IMR-90 (cell line): Measurements from ENCODE around the gene C16orf92. TPM values are rescaled to one million over a fixed set of nuclear protein-coding genes. Genes with fewer than 3 reads are reported as not detected.

Experiments used
- ATAC-seq: fragments of 200-7000 bp; cut with Tn5 transposase; 2 replicates; pipeline ENCODE4 v1.9.1; 2020; ENCODE audit warnings: low read depth, mild to moderate bottlenecking, moderate library complexity
- BruUV-seq: library from RNA; stranded (reverse); fragments of 400-500 nt; replicated peaks from 2 replicates; lab custom pipeline; 2021; lab: Mats Ljungman, UMichigan
- CTCF ChIA-PET: fragments of 300-600 bp; formaldehyde crosslinking; extraction: SDS; loops from one replicate; lab custom pipeline; 2021; ENCODE audit warnings: antibody characterized with exemption; lab: Yijun Ruan, JAX
- POLR2A ChIA-PET: fragments of 300-600 bp; sonication (Branson Sonifier 250); formaldehyde crosslinking; loops from one replicate; lab custom pipeline; 2022; ENCODE audit warnings: antibody characterized with exemption; ENCODE audit not compliant: unreplicated experiment; lab: Charles Lee
- DNase-seq: peaks from one replicate; pipeline ENCODE4 v3.0.0; 2013
- H2AFZ ChIP-seq: replicated peaks from 2 replicates; pipeline ENCODE3; 2013; ENCODE audit warnings: low read length, mild to moderate bottlenecking; ENCODE audit not compliant: poor library complexity
- H2AK5ac ChIP-seq: 2 replicates; pipeline ENCODE4 v1.6.1; 2013; ENCODE audit warnings: low read depth, low read length, inconsistent platforms
- H2AK9ac ChIP-seq: replicated peaks from 2 replicates; pipeline ENCODE3; 2013; ENCODE audit warnings: mild to moderate bottlenecking, low read depth, low read length, moderate library complexity; ENCODE audit not compliant: poor library complexity
- H2BK120ac ChIP-seq: 2 replicates; pipeline ENCODE4 v1.6.1; 2013; ENCODE audit warnings: low read depth, low read length, inconsistent platforms
- H2BK15ac ChIP-seq: 3 replicates; pipeline ENCODE4 v1.6.1; 2013; ENCODE audit warnings: low read depth, low read length, inconsistent platforms
- H2BK20ac ChIP-seq: 2 replicates; pipeline ENCODE4 v1.6.1; 2013; ENCODE audit warnings: low read depth, mild to moderate bottlenecking, inconsistent platforms, low read length, moderate library complexity
- H2BK5ac ChIP-seq: 2 replicates; pipeline ENCODE4 v1.6.1; 2013; ENCODE audit warnings: mild to moderate bottlenecking, low read depth, low read length, inconsistent platforms; ENCODE audit not compliant: poor library complexity, severe bottlenecking
- H3K14ac ChIP-seq: replicated peaks from 2 replicates; pipeline ENCODE4 v1.6.1; 2013; ENCODE audit warnings: low read depth, low read length, inconsistent platforms
- H3K18ac ChIP-seq: 2 replicates; pipeline ENCODE4 v1.6.1; 2013; ENCODE audit warnings: low read depth, low read length, control low read depth
- H3K23ac ChIP-seq: 2 replicates; pipeline ENCODE4 v1.6.1; 2013; ENCODE audit warnings: low read depth, low read length, inconsistent platforms
- H3K27ac ChIP-seq: 2 replicates; pipeline ENCODE4 v1.5.1; 2013; ENCODE audit warnings: mild to moderate bottlenecking, control low read depth, low read length; ENCODE audit not compliant: insufficient read depth
- H3K27me3 ChIP-seq: 2 replicates; pipeline ENCODE4 v1.6.1; 2013; ENCODE audit warnings: low read length; ENCODE audit not compliant: control insufficient read depth, insufficient read depth
- H3K36me3 ChIP-seq: 2 replicates; pipeline ENCODE4 v1.6.1; 2013; ENCODE audit warnings: low read length, mixed read lengths; ENCODE audit not compliant: control insufficient read depth, insufficient read depth
- H3K4ac ChIP-seq: 2 replicates; pipeline ENCODE4 v1.6.1; 2013; ENCODE audit warnings: low read depth, low read length, inconsistent platforms
- H3K4me1 ChIP-seq: 2 replicates; pipeline ENCODE4 v1.6.1; 2013; ENCODE audit warnings: low read length, mixed read lengths; ENCODE audit not compliant: control insufficient read depth, insufficient read depth
- H3K4me2 ChIP-seq: 2 replicates; pipeline ENCODE4 v1.6.1; 2013; ENCODE audit warnings: low read depth, mild to moderate bottlenecking, control low read depth, low read length, moderate library complexity
- H3K4me3 ChIP-seq: 2 replicates; pipeline ENCODE4 v1.5.1; 2013; ENCODE audit warnings: low read depth, mild to moderate bottlenecking, control low read depth, low read length, moderate library complexity; ENCODE audit not compliant: insufficient read depth
- H3K56ac ChIP-seq: 2 replicates; pipeline ENCODE4 v1.6.1; 2013; ENCODE audit warnings: low read length, inconsistent platforms; ENCODE audit not compliant: insufficient read depth; ENCODE audit errors: extremely low read depth
- H3K79me1 ChIP-seq, 2 experiments: 2 replicates each; pipeline ENCODE4 v1.6.1; 2013; ENCODE audit warnings: low read length in 2 of 2, inconsistent platforms in 1 of 2, low read depth in 1 of 2
- H3K9ac ChIP-seq: 2 replicates; pipeline ENCODE4 v1.6.1; 2013; ENCODE audit warnings: low read depth, low read length, control low read depth
- H3K9me1 ChIP-seq: 2 replicates; pipeline ENCODE4 v1.6.1; 2013; ENCODE audit warnings: low read length, inconsistent platforms; ENCODE audit not compliant: insufficient read depth
- H3K9me3 ChIP-seq: 2 replicates; pipeline ENCODE4 v1.6.1; 2013; ENCODE audit warnings: low read length; ENCODE audit not compliant: control insufficient read depth, insufficient read depth
- H4K20me1 ChIP-seq: 2 replicates; pipeline ENCODE4 v1.6.1; 2013; ENCODE audit warnings: low read length, inconsistent platforms; ENCODE audit not compliant: insufficient read depth
- H4K5ac ChIP-seq: 2 replicates; pipeline ENCODE4 v1.6.1; 2013; ENCODE audit warnings: mild to moderate bottlenecking, low read depth, low read length, control low read depth
- H4K8ac ChIP-seq, 2 experiments: 2 replicates each; pipeline ENCODE4 v1.6.1; 2013; ENCODE audit warnings: low read depth in 2 of 2, low read length in 2 of 2, control low read depth in 1 of 2, inconsistent platforms in 1 of 2
- H4K91ac ChIP-seq: 2 replicates; pipeline ENCODE4 v1.6.1; 2013; ENCODE audit warnings: low read depth, low read length, inconsistent platforms; ENCODE audit not compliant: insufficient read depth
- BHLHE40 ChIP-seq: fragments of 150-350 bp; IDR thresholded peaks from 2 replicates; pipeline ENCODE4 v1.6.1; 2016; ENCODE audit warnings: mild to moderate bottlenecking, low read depth, low read length
- CTCF ChIP-seq: conservative IDR thresholded peaks from 2 replicates; pipeline ENCODE4 v1.5.1; 2012; ENCODE audit warnings: mild to moderate bottlenecking, low read depth, low read length, improper control_type of control experiment
- FOS ChIP-seq: fragments of 150-350 bp; IDR thresholded peaks from 2 replicates; pipeline ENCODE4 v1.6.1; 2016; ENCODE audit warnings: low read depth, low read length
- POLR2A ChIP-seq: IDR thresholded peaks from 2 replicates; pipeline ENCODE4 v1.6.1; 2012; ENCODE audit warnings: mild to moderate bottlenecking, low read depth, low read length
- RAD21 ChIP-seq: IDR thresholded peaks from 2 replicates; pipeline ENCODE4 v1.6.1; 2012; ENCODE audit warnings: low read length, improper control_type of control experiment
- RCOR1 ChIP-seq: IDR thresholded peaks from 2 replicates; pipeline ENCODE4 v1.6.1; 2012; ENCODE audit warnings: mild to moderate bottlenecking, low read length, improper control_type of control experiment; ENCODE audit not compliant: insufficient replicate concordance
- SMC3 ChIP-seq: fragments of 150-350 bp; IDR thresholded peaks from 2 replicates; pipeline ENCODE4 v1.6.1; 2016; ENCODE audit warnings: low read depth, mild to moderate bottlenecking, antibody characterized with exemption, low read length, moderate library complexity
- WGBS, 2 experiments: methylation state at CpG; one replicate each; pipeline versions ENCODE4 v1.1.5 to v1.1.7; 2013; ENCODE audit warnings: missing lambda C conversion rate in 2 of 2; ENCODE audit not compliant: insufficient read length in 1 of 2; ENCODE audit errors: extremely low coverage in 2 of 2; 5-methylcytosine and 5-hydroxymethylcytosine counted together
- dilution Hi-C: fragments of 300-500 bp; cut with HindIII; formaldehyde crosslinking; loops from one replicate; pipeline ENCODE4 v1.14.3; 2018; ENCODE audit warnings: low sequenced_read_pairs; ENCODE audit not compliant: unreplicated experiment
- in situ Hi-C: fragments of 300-500 bp; cut with MboI; formaldehyde crosslinking; loops from 3 replicates; pipeline ENCODE4 v1.14.3; 2019; ENCODE audit warnings: low sequenced_read_pairs, inconsistent platforms, mixed read lengths
- intact Hi-C: fragments of 100-400 bp; cut with micrococcal nuclease; formaldehyde crosslinking; loops from 2 replicates; pipeline ENCODE4 v1.10.0; 2022
- polyA plus RNA-seq, 3 experiments: library from polyadenylated mRNA; depleted of rRNA; stranded (reverse); fragments of >200 nt; gene quantifications; 2 replicates each; pipeline ENCODE4 v1.2.3, GENCODE V29; 2012; ENCODE audit warnings: low replicate concordance in 1 of 3
- total RNA-seq: library from RNA; depleted of rRNA; stranded (reverse); fragments of >200 nt; gene quantifications from 2 replicates; pipeline ENCODE4 v1.2.3, GENCODE V29; 2012

The C16orf92 gene
- total and polyA plus RNA-seq, 2 of the 4 experiments (the other 2 are of a cell fraction), result not detected

- no peak overlapping the region for H3K18ac ChIP-seq
- H2AK5ac ChIP-seq, result no peak overlapping the region
- H2BK5ac ChIP-seq, result no peak overlapping the region
- no peak overlapping the region for H3K4me3 ChIP-seq
- ATAC-seq, result peak; percentile 63
- no peak overlapping the region for H3K4me2 ChIP-seq
- H3K4ac ChIP-seq, result no peak overlapping the region
- no peaks in the 10 kb centered on the region for H4K20me1 ChIP-seq
- no peaks in the 10 kb centered on the region for H3K79me1 ChIP-seq
- no peak overlapping the region for H2BK15ac ChIP-seq
- no peak overlapping the region for H3K23ac ChIP-seq
- ChIA-PET CTCF (interaction anchor here (1.4 kb wide), 1 partner anchor 10 kb away, joined by 6 read pairs; no protein-coding TSS in a partner anchor), POLR2A (no interaction called here)
- peaks cover 8% of the 10 kb centered on the region for H3K27me3 ChIP-seq
- no peak overlapping the region for H4K5ac ChIP-seq
- no peak overlapping the region for H2AK9ac ChIP-seq
- WGBS, 2 experiments, result no CpG with 5 or more reads among the region's 5 CpGs
- dilution Hi-C loops, result no loop called here
- no peaks in the 10 kb centered on the region for H3K36me3 ChIP-seq
- no peak overlapping the region for H3K27ac ChIP-seq
- no peak overlapping the region for H3K9ac ChIP-seq
- H3K4me1 ChIP-seq, result no peaks in the 10 kb centered on the region
- TF ChIP-seq CTCF (peak; percentile 61), POLR2A (no peak), SMC3 (peak; percentile 44), RAD21 (peak; percentile 66), RCOR1 (no peak), BHLHE40 (no peak), FOS (no peak)
- no peak overlapping the region for H3K14ac ChIP-seq
- H3K56ac ChIP-seq, result no peak overlapping the region
- intact Hi-C loops, result no loop called here
- H3K9me1 ChIP-seq, result peaks cover 6% of the 10 kb centered on the region
- H3K9me3 ChIP-seq, result no peaks in the 10 kb centered on the region
- H4K8ac ChIP-seq, result no peak overlapping the region
- no TSS peak for BruUV-seq
- no peak overlapping the region for H2AFZ ChIP-seq
- no peak overlapping the region for H2BK20ac ChIP-seq
- no peak overlapping the region for H2BK120ac ChIP-seq
- DNase-seq, result peak; percentile 46
- in situ Hi-C loops, result no loop called here
- H4K91ac ChIP-seq, result no peak overlapping the region
Measured at GRCh38 chr16:30041841-30042240, 18.8 kb downstream of the C16orf92 start.
